ENCODE measurements around the gene PARD6A.

PARD6A gene

GRCh38 chr16:67707790-67708189, 47.0 kb downstream of the PARD6A start:
- TF ChIP-seq, protein P1, sequence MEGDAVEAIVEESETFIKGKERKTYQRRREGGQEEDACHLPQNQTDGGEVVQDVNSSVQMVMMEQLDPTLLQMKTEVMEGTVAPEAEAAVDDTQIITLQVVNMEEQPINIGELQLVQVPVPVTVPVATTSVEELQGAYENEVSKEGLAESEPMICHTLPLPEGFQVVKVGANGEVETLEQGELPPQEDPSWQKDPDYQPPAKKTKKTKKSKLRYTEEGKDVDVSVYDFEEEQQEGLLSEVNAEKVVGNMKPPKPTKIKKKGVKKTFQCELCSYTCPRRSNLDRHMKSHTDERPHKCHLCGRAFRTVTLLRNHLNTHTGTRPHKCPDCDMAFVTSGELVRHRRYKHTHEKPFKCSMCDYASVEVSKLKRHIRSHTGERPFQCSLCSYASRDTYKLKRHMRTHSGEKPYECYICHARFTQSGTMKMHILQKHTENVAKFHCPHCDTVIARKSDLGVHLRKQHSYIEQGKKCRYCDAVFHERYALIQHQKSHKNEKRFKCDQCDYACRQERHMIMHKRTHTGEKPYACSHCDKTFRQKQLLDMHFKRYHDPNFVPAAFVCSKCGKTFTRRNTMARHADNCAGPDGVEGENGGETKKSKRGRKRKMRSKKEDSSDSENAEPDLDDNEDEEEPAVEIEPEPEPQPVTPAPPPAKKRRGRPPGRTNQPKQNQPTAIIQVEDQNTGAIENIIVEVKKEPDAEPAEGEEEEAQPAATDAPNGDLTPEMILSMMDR (conservative IDR thresholded peaks at IDR 0.05; ENCODE audit: low read depth, low read length) = no peak
- H3K27ac ChIP-seq = no peak overlapping the region
- no peaks in the 10 kb centered on the region for H3K27me3 ChIP-seq (ENCODE audit: insufficient read depth, low read depth)
- no peaks in the 10 kb centered on the region; the same call in 1 of the 2 replicates for H4K20me1 ChIP-seq (ENCODE audit: insufficient read depth)
- 0 out of 2 replicates have a peak, but pooled peaks cover 4% of the 10 kb centered on the region for H3K79me2 ChIP-seq (ENCODE audit: insufficient read depth, low read depth)
- no peak overlapping the region for H3K4me2 ChIP-seq
- no peak overlapping the region for H3K4me3 ChIP-seq (IDR thresholded peaks at IDR 0.05; ENCODE audit: insufficient read depth, low read depth, low read length)
- no peak overlapping the region for H2AFZ ChIP-seq (ENCODE audit: low read depth)
- no peak overlapping the region for H3K9ac ChIP-seq
- H3K4me1 ChIP-seq (ENCODE audit: low read depth, poor library complexity, severe bottlenecking) = no peaks in the 10 kb centered on the region
- no peaks in the 10 kb centered on the region for H3K36me3 ChIP-seq (ENCODE audit: insufficient read depth)

- Histone ChIP-seq H3K79me2 (ENCODE audit: insufficient read depth, low read depth) (peaks cover 5% of the 10 kb centered on the region; the same call in 1 of the 2 replicates), H3K27ac (no peak overlapping the region), H3K36me3 (ENCODE audit: insufficient read depth) (no peaks in the 10 kb centered on the region), H4K20me1 (ENCODE audit: insufficient read depth) (no peaks in the 10 kb centered on the region; the same call in 1 of the 2 replicates), H3K27me3 (ENCODE audit: insufficient read depth, low read depth) (no peaks in the 10 kb centered on the region), H3K4me2 (no peak overlapping the region), H2AFZ (ENCODE audit: low read depth) (no peak overlapping the region), H3K9ac (no peak overlapping the region), H3K4me1 (ENCODE audit: low read depth, poor library complexity, severe bottlenecking) (no peaks in the 10 kb centered on the region), H3K4me3 (IDR thresholded peaks at IDR 0.05; ENCODE audit: insufficient read depth, low read depth, low read length) (no peak overlapping the region)
- TF ChIP-seq, protein P1 (conservative IDR thresholded peaks at IDR 0.05; ENCODE audit: low read depth, low read length) = no peak
These were observed 47.6 kb downstream of the PARD6A start for GRCh38 chr16:67708368-67708771.

GRCh38 chr16:67709050-67709449, 48.3 kb downstream of the PARD6A start:
- TF ChIP-seq, protein P1 (conservative IDR thresholded peaks at IDR 0.05; ENCODE audit: low read depth, low read length) = no peak

GRCh38 chr16:67710607-67711006, 49.8 kb downstream of the PARD6A start:
- no peak overlapping the region for H2AFZ ChIP-seq (ENCODE audit: low read depth)
- H3K36me3 ChIP-seq (ENCODE audit: insufficient read depth) = no peaks in the 10 kb centered on the region
- no peaks in the 10 kb centered on the region for H3K4me1 ChIP-seq (ENCODE audit: low read depth, poor library complexity, severe bottlenecking)
- no peaks in the 10 kb centered on the region for H3K27me3 ChIP-seq (ENCODE audit: insufficient read depth, low read depth)
- TF ChIP-seq, protein P1 (conservative IDR thresholded peaks at IDR 0.05; ENCODE audit: low read depth, low read length) = no peak
- peaks cover 21% of the 10 kb centered on the region; the same call in 1 of the 2 replicates for H3K79me2 ChIP-seq (ENCODE audit: insufficient read depth, low read depth)
- H3K9ac ChIP-seq = no peak overlapping the region
- no peak overlapping the region for H3K4me3 ChIP-seq (IDR thresholded peaks at IDR 0.05; ENCODE audit: insufficient read depth, low read depth, low read length)
- no peaks in the 10 kb centered on the region; the same call in 1 of the 2 replicates for H4K20me1 ChIP-seq (ENCODE audit: insufficient read depth)
- no peak overlapping the region for H3K27ac ChIP-seq
- no peak overlapping the region for H3K4me2 ChIP-seq

More at GRCh38 chr16:67709050-67709449, 48.3 kb downstream of the PARD6A start:
- Histone ChIP-seq H3K36me3 (ENCODE audit: insufficient read depth) (no peaks in the 10 kb centered on the region), H3K4me1 (ENCODE audit: low read depth, poor library complexity, severe bottlenecking) (no peaks in the 10 kb centered on the region), H3K79me2 (ENCODE audit: insufficient read depth, low read depth) (peaks cover 12% of the 10 kb centered on the region; the same call in 1 of the 2 replicates), H3K27me3 (ENCODE audit: insufficient read depth, low read depth) (no peaks in the 10 kb centered on the region), H3K4me2 (no peak overlapping the region), H3K4me3 (IDR thresholded peaks at IDR 0.05; ENCODE audit: insufficient read depth, low read depth, low read length) (no peak overlapping the region), H2AFZ (ENCODE audit: low read depth) (no peak overlapping the region), H3K9ac (no peak overlapping the region), H3K27ac (no peak overlapping the region), H4K20me1 (ENCODE audit: insufficient read depth) (no peaks in the 10 kb centered on the region; the same call in 1 of the 2 replicates)
